H9 (cell line): ENCODE measurements around the gene LRRK2. TPM values are rescaled to one million over a fixed set of nuclear protein-coding genes. Genes with fewer than 3 reads are reported as not detected.

Source experiments
- DNase-seq: peaks from one replicate; pipeline ENCODE4 v3.0.0-alpha.2; 2017
- H2AFZ ChIP-seq: one replicate; pipeline ENCODE4 v1.6.1; 2013; ENCODE audit warnings: mild to moderate bottlenecking, low read length, control low read depth, moderate library complexity
- H2AK5ac ChIP-seq: 2 replicates; pipeline ENCODE4 v1.6.1; 2013; ENCODE audit warnings: low read length, control low read depth, mixed read lengths; ENCODE audit not compliant: insufficient read length
- H2BK120ac ChIP-seq: one replicate; pipeline ENCODE4 v1.6.1; 2013; ENCODE audit warnings: low read depth, mild to moderate bottlenecking, low read length, control low read depth, inconsistent platforms; ENCODE audit not compliant: poor library complexity, severe bottlenecking
- H2BK12ac ChIP-seq: 2 replicates; pipeline ENCODE4 v1.6.1; 2013; ENCODE audit warnings: low read length, control low read depth, mixed read lengths, low read depth; ENCODE audit not compliant: insufficient read length
- H2BK15ac ChIP-seq: 2 replicates; pipeline ENCODE4 v1.6.1; 2013; ENCODE audit warnings: low read depth, low read length, control low read depth
- H2BK20ac ChIP-seq: one replicate; pipeline ENCODE4 v1.6.1; 2013; ENCODE audit warnings: low read depth, mild to moderate bottlenecking, low read length, control low read depth, inconsistent platforms; ENCODE audit not compliant: poor library complexity, severe bottlenecking
- H2BK5ac ChIP-seq: 2 replicates; pipeline ENCODE4 v1.6.1; 2013; ENCODE audit warnings: low read length, control low read depth, mixed read lengths; ENCODE audit not compliant: insufficient read length
- H3K14ac ChIP-seq: 2 replicates; pipeline ENCODE4 v1.6.1; 2013; ENCODE audit warnings: low read length, control low read depth; ENCODE audit not compliant: insufficient read depth
- H3K18ac ChIP-seq: 2 replicates; pipeline ENCODE4 v1.6.1; 2013; ENCODE audit warnings: low read depth, mild to moderate bottlenecking, mixed read lengths, low read length, control low read depth; ENCODE audit not compliant: insufficient read length
- H3K23ac ChIP-seq: 2 replicates; pipeline ENCODE4 v1.6.1; 2013; ENCODE audit warnings: low read length, control low read depth, mixed read lengths, low read depth; ENCODE audit not compliant: insufficient read length
- H3K23me2 ChIP-seq: 2 replicates; pipeline ENCODE4 v1.6.1; 2013; ENCODE audit warnings: low read depth, mild to moderate bottlenecking, mixed read lengths, low read length, control low read depth; ENCODE audit not compliant: insufficient read length, poor library complexity, severe bottlenecking
- H3K27ac ChIP-seq: 2 replicates; pipeline ENCODE4 v1.5.1; 2013; ENCODE audit warnings: low read length, control low read depth, mixed read lengths, low read depth; ENCODE audit not compliant: insufficient read length
- H3K27me3 ChIP-seq: 2 replicates; pipeline ENCODE4 v1.6.1; 2013; ENCODE audit warnings: low read length, control low read depth, inconsistent platforms; ENCODE audit not compliant: insufficient read depth
- H3K4ac ChIP-seq: 2 replicates; pipeline ENCODE4 v1.6.1; 2013; ENCODE audit warnings: low read depth, mild to moderate bottlenecking, control low read depth, inconsistent platforms, low read length, moderate library complexity
- H3K4me1 ChIP-seq: 2 replicates; pipeline ENCODE4 v1.6.1; 2013; ENCODE audit warnings: low read length, control low read depth, inconsistent platforms; ENCODE audit not compliant: insufficient read depth
- H3K4me2 ChIP-seq: 2 replicates; pipeline ENCODE4 v1.6.1; 2013; ENCODE audit warnings: low read length, control low read depth, mixed read lengths; ENCODE audit not compliant: insufficient read length, insufficient read depth
- H3K56ac ChIP-seq: 2 replicates; pipeline ENCODE4 v1.6.1; 2013; ENCODE audit warnings: low read depth, mild to moderate bottlenecking, mixed read lengths, low read length, control low read depth; ENCODE audit not compliant: insufficient read length
- H3K79me1 ChIP-seq: 2 replicates; pipeline ENCODE4 v1.6.1; 2013; ENCODE audit warnings: low read depth, mild to moderate bottlenecking, moderate library complexity, low read length, control low read depth, inconsistent platforms; ENCODE audit not compliant: insufficient read depth, poor library complexity, severe bottlenecking
- H3K79me2 ChIP-seq: 2 replicates; pipeline ENCODE4 v1.6.1; 2013; ENCODE audit warnings: low read length, control low read depth, inconsistent platforms; ENCODE audit not compliant: insufficient read depth
- H3K9ac ChIP-seq: 2 replicates; pipeline ENCODE4 v1.6.1; 2013; ENCODE audit warnings: low read length, control low read depth, mixed read lengths; ENCODE audit not compliant: insufficient read length; ENCODE audit errors: extremely low read depth
- H3K9me3 ChIP-seq: one replicate; pipeline ENCODE4 v1.6.1; 2013; ENCODE audit warnings: low read depth, low read length, inconsistent platforms; ENCODE audit not compliant: control insufficient read depth
- H3T11ph ChIP-seq: one replicate; pipeline ENCODE4 v1.6.1; 2013; ENCODE audit warnings: mild to moderate bottlenecking, low read length, control low read depth, inconsistent platforms
- H4K20me1 ChIP-seq: one replicate; pipeline ENCODE4 v1.6.1; 2013; ENCODE audit not compliant: control insufficient read depth, insufficient read length, insufficient read depth
- H4K5ac ChIP-seq: 2 replicates; pipeline ENCODE4 v1.6.1; 2013; ENCODE audit warnings: low read depth, mild to moderate bottlenecking, mixed read lengths, low read length, control low read depth; ENCODE audit not compliant: insufficient read length
- H4K8ac ChIP-seq: replicated peaks from 2 replicates; pipeline ENCODE4 v1.6.1; 2013; ENCODE audit warnings: low read length, control low read depth, mixed read lengths, low read depth; ENCODE audit not compliant: insufficient read length
- H4K91ac ChIP-seq: 2 replicates; pipeline ENCODE4 v1.6.1; 2013; ENCODE audit warnings: low read depth, mild to moderate bottlenecking, moderate library complexity, mixed read lengths, low read length, control low read depth; ENCODE audit not compliant: insufficient read length
- H3K27ac Mint-ChIP-seq, 3 experiments: 2 replicates in 2 of 3; 3 replicates in 1 of 3; pipeline ENCODE4 v1.8.0; 2020 to 2021; ENCODE audit warnings: mixed read lengths in 3 of 3, mild to moderate bottlenecking in 1 of 3, moderate library complexity in 1 of 3
- H3K27me3 Mint-ChIP-seq: 2 replicates; pipeline ENCODE4 v1.8.0; 2021; ENCODE audit warnings: low read depth, mild to moderate bottlenecking, moderate library complexity, mixed read lengths
- H3K36me3 Mint-ChIP-seq, 3 experiments: 2 replicates in 2 of 3; 3 replicates in 1 of 3; pipeline ENCODE4 v1.8.0; 2020 to 2021; ENCODE audit warnings: low read depth in 3 of 3, mixed read lengths in 3 of 3; ENCODE audit not compliant: insufficient read depth in 1 of 3
- H3K4me1 Mint-ChIP-seq, 2 experiments: 2 replicates each; pipeline ENCODE4 v1.8.0; 2020; ENCODE audit warnings: mixed read lengths in 2 of 2
- H3K4me3 Mint-ChIP-seq, 2 experiments: 2 replicates in 1 of 2; 3 replicates in 1 of 2; pipeline ENCODE4 v1.8.0; 2020 to 2021; ENCODE audit warnings: mild to moderate bottlenecking in 2 of 2, mixed read lengths in 2 of 2, moderate library complexity in 1 of 2
- H3K9me3 Mint-ChIP-seq, 2 experiments: 2 replicates in 1 of 2; 3 replicates in 1 of 2; pipeline ENCODE4 v1.8.0; 2020; ENCODE audit warnings: mild to moderate bottlenecking in 2 of 2, mixed read lengths in 2 of 2, moderate library complexity in 1 of 2
- CTCF ChIP-seq: fragments of 200-600 bp; sonication (generic); conservative IDR thresholded peaks from 3 replicates; pipeline ENCODE4 v1.8.0; 2021; ENCODE audit warnings: antibody characterized with exemption, mild to moderate bottlenecking
- WGBS: extraction: QIAGEN DNeasy Blood & Tissue Kit; methylation state at CpG from one replicate; pipeline ENCODE4 v1.1.7; 2013; ENCODE audit warnings: missing lambda C conversion rate, low lambda C conversion rate, mixed read lengths; ENCODE audit not compliant: insufficient read length; ENCODE audit errors: extremely low coverage; 5-methylcytosine and 5-hydroxymethylcytosine counted together
- total RNA-seq: library from RNA; stranded (reverse); gene quantifications from 2 replicates; pipeline ENCODE4 v1.2.1, GENCODE V29; 2021

LRRK2 gene
- total RNA-seq, 1 experiment from 2014 or later: 0.17 TPM

- no peak overlapping the region for H3K4me2 ChIP-seq
- H2BK120ac ChIP-seq: no peak overlapping the region
- H3K23me2 ChIP-seq: no peaks in the 10 kb centered on the region
- no peak overlapping the region for H2AFZ ChIP-seq
- no peak for DNase-seq
- no peak overlapping the region for H3T11ph ChIP-seq
- no peaks in the 10 kb centered on the region for H3K27me3 ChIP-seq
- TF ChIP-seq CTCF: no peak
- no CpG with 5 or more reads among the region's 3 CpGs for WGBS
- H2AK5ac ChIP-seq: no peak overlapping the region
- H3K18ac ChIP-seq: no peak overlapping the region
- no peaks in the 10 kb centered on the region for H3K27me3 Mint-ChIP-seq
- H4K5ac ChIP-seq: no peak overlapping the region
- peaks cover 2 to 8% (median 7%) of the 10 kb centered on the region in 3 experiments; a peak in 5 of 7 replicates for H3K36me3 Mint-ChIP-seq
- no peak overlapping the region for H3K23ac ChIP-seq
- H3K9me3 ChIP-seq: no peaks in the 10 kb centered on the region
- no peak overlapping the region for H2BK12ac ChIP-seq
- H3K4ac ChIP-seq: no peak overlapping the region
- no peak overlapping the region for H3K27ac Mint-ChIP-seq
- no peaks in the 10 kb centered on the region for H3K79me1 ChIP-seq
- H3K9me3 Mint-ChIP-seq: peaks cover 11 to 12% of the 10 kb centered on the region in 2 experiments
- no peak overlapping the region for H2BK20ac ChIP-seq
- no peak overlapping the region for H3K27ac ChIP-seq
- H3K4me1 ChIP-seq: no peaks in the 10 kb centered on the region
- H3K14ac ChIP-seq: no peak overlapping the region
- H3K9ac ChIP-seq: no peak overlapping the region
- no peaks in the 10 kb centered on the region for H4K20me1 ChIP-seq
- no peak overlapping the region for H2BK5ac ChIP-seq
- no peak overlapping the region for H4K8ac ChIP-seq
- no peak overlapping the region for H2BK15ac ChIP-seq
- peaks cover 25 to 36% of the 10 kb centered on the region in 2 experiments for H3K4me1 Mint-ChIP-seq
- H3K56ac ChIP-seq: no peak overlapping the region
- H4K91ac ChIP-seq: no peak overlapping the region
- no peaks in the 10 kb centered on the region for H3K79me2 ChIP-seq
- H3K4me3 Mint-ChIP-seq: no peak overlapping the region
These were observed 30.0 kb upstream of the LRRK2 start for GRCh38 chr12:40194846-40195245.
